Stimulated activated CD4-positive, alpha-beta T cell treated with anti-CD3 and anti-CD28 coated beads, Interleukin-4, amount 100 ng/mL, for 1 hour (primary cell): ENCODE measurements around the gene KCNK18.

Experiments used
- DNase-seq: peaks from one replicate; pipeline ENCODE4 v3.0.0-alpha.2; 2020

The KCNK18 gene

GRCh38 chr10:117254774-117255735 lies 57.8 kb downstream of the KCNK18 start:
- no peak for DNase-seq

- DNase-seq, result no peak
Measured at GRCh38 chr10:117255835-117256460, 58.7 kb downstream of the KCNK18 start.

DNA sequence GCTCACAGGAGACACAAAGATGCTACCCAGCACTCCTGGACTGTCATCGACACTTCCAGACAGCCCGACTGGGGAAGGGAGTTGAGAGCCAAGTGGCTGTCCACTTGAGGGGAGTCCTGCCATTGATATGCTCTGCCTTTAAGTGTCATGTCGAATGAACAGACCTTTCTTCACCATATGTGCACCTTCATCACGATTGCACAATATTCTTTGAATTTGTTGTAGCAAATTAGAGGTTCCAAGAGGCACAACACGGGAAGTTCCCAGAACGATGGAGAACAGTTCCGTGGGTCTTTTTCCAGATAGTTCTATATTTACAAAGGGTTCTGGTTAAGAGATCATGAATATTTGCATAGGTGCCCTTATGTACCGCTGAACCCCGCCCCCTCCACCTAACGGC lies 59.6 kb downstream of the KCNK18 start:
- no peak for DNase-seq

DNA sequence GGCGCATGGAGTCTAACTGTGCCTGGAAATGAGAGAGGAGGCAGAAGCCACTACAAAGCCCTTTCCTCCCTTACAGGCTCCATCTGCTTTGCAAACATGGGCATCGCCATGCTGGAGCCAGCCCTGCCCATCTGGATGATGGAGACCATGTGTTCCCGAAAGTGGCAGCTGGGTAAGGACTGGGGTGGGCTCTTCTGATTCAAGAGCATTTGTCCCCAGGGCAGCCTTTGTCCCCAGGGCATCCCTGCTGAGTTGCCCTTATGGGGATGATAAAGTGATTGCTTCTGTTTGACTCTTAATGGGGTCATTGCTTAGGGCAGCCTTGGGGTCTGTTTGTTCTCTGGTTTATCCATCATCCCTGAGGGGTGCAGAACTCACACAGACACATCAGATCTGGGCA lies 60.4 kb downstream of the KCNK18 start:
- no peak for DNase-seq

DNA sequence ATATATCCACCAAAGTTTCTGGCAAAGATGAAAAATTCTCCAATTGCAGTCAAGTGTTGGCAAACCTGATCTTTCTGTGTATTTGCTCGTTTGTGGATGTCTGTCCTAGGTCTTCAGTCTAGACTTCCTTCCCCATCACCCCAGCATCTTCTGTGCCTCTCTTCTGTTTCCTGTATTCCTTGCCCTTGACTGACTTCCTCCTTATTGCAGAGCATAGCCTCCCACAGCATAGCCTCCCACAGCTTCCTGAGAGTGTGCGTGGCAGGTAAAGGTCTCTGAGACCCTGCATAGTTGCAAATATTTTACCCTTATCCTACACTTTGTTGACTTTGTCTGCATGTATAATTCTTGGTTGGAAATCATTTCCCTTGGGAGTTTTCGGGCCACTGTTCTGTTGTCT lies 62.0 kb downstream of the KCNK18 start:
- DNase-seq, result no peak
